Ovary (tissue), 3 donors: ENCODE measurements around the gene RUNX2.

ENCODE experiments used
- POLR2A ChIP-seq: fragments of 450-650 bp; IDR thresholded peaks from one replicate; pipeline ENCODE4 v1.6.1; 2017; ENCODE audit warnings: antibody characterized with exemption, mild to moderate bottlenecking, moderate library complexity
- TF ChIP-seq, protein P1 (sequence below), 3 donors: fragments of 450-650 bp in 2 of 3; fragments of 200-600 bp in 1 of 3; IDR thresholded peaks; one replicate each; pipeline versions ENCODE4 v1.5.1 to v1.8.0; 2016 to 2022; ENCODE audit warnings: antibody characterized with exemption in 3 of 3, mild to moderate bottlenecking in 1 of 3
- donor health status: DM: no; HTN: no; CAD: no.

DNA sequence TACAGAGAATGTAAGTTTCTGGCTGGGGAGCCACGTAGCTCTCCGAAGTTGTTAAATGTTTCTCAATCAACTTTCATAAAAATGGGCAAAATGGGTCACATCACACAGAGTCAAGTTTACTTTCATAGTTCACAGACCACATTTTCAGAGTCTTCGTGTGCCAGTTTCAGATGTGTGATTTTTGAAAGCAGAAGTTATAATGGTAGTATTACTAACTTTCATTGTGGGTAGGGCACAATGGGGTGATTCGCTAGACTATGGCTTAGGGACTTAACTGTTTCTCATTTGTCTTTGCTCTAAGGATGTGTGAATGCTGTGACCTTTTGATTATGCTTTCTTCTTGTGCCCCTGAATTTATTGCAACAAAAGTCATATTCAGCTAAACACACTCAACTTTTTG lies 158.6 kb downstream of the RUNX2 start:
- TF ChIP-seq, protein P1, sequence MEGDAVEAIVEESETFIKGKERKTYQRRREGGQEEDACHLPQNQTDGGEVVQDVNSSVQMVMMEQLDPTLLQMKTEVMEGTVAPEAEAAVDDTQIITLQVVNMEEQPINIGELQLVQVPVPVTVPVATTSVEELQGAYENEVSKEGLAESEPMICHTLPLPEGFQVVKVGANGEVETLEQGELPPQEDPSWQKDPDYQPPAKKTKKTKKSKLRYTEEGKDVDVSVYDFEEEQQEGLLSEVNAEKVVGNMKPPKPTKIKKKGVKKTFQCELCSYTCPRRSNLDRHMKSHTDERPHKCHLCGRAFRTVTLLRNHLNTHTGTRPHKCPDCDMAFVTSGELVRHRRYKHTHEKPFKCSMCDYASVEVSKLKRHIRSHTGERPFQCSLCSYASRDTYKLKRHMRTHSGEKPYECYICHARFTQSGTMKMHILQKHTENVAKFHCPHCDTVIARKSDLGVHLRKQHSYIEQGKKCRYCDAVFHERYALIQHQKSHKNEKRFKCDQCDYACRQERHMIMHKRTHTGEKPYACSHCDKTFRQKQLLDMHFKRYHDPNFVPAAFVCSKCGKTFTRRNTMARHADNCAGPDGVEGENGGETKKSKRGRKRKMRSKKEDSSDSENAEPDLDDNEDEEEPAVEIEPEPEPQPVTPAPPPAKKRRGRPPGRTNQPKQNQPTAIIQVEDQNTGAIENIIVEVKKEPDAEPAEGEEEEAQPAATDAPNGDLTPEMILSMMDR (IDR thresholded peaks at IDR 0.05): no peak
- no peak for TF ChIP-seq POLR2A
